OCI-LY1 (cell line): ENCODE results near the gene DOCK3.

Experiments used
- CTCF ChIP-seq: fragments of 200-600 bp; sonication (generic), shearing (Covaris generic); IDR thresholded peaks from 2 replicates; pipeline ENCODE4 v1.5.1; 2017; ENCODE audit warnings: mild to moderate bottlenecking, antibody characterized with exemption, low read length, moderate library complexity, mixed read lengths
- EZH2 ChIP-seq: fragments of 200-600 bp; sonication (generic), shearing (Covaris generic); IDR thresholded peaks from 2 replicates; pipeline ENCODE4 v1.8.0; 2017; ENCODE audit warnings: borderline replicate concordance, mixed run types, mild to moderate bottlenecking, antibody characterized with exemption, low read length, moderate library complexity, mixed read lengths

GRCh38 chr3:50806806-50807205, 132.1 kb downstream of the DOCK3 start:
- TF ChIP-seq CTCF (no peak), EZH2 (no peak)
